B cell (primary cell): ENCODE results near the gene ZNF618. TPM values are rescaled to one million over a fixed set of nuclear protein-coding genes. Genes with fewer than 3 reads are reported as not detected.
A peak's percentile ranks its signal among the peaks of the same experiment; 100 is the strongest.

ENCODE experiments used
- ATAC-seq: fragments of 200-7000 bp; cut with Tn5 transposase; one replicate; pipeline ENCODE4 v1.10.0; 2021; ENCODE audit warnings: low read depth, mild to moderate bottlenecking, moderate number of reproducible peaks, moderate library complexity
- CTCF ChIA-PET: fragments of 350-600 bp; sonication (Branson Sonifier 250); formaldehyde crosslinking; loops from one replicate; lab custom pipeline; 2021; ENCODE audit warnings: antibody characterized with exemption, inconsistent platforms; lab: Charles Lee
- POLR2A ChIA-PET: fragments of 350-600 bp; sonication (Branson Sonifier 250); formaldehyde crosslinking; loops from one replicate; lab custom pipeline; 2021; ENCODE audit warnings: antibody characterized with exemption; lab: Charles Lee
- DNase-seq: peaks from one replicate; pipeline ENCODE4 v3.0.0; 2013
- H2AFZ ChIP-seq: 2 replicates; pipeline ENCODE4 v1.6.1; 2012; ENCODE audit warnings: mild to moderate bottlenecking, low read depth, low read length; ENCODE audit not compliant: insufficient read depth, poor library complexity, severe bottlenecking
- H3K27ac ChIP-seq, 2 donors: 1 replicate in 1 of 2; 2 replicates in 1 of 2; pipeline ENCODE4 v1.5.1; 2012 to 2013; ENCODE audit warnings: low read length in 2 of 2, mild to moderate bottlenecking in 2 of 2, moderate library complexity in 1 of 2
- H3K27me3 ChIP-seq, 4 experiments: fragments of 200-600 bp in 1 of 4; sonication (generic) in 1 of 4; replicated peaks in 1 of 4; 1 replicate in 2 of 4; 2 replicates in 2 of 4; pipeline versions ENCODE4 v1.6.1 to v1.7.0; 2013 to 2016; ENCODE audit warnings: low read length in 3 of 4, mild to moderate bottlenecking in 2 of 4, mixed read lengths in 1 of 4, moderate library complexity in 1 of 4; ENCODE audit not compliant: insufficient read depth in 4 of 4, control insufficient read depth in 3 of 4; ENCODE audit errors: control extremely low read depth in 1 of 4
- H3K36me3 ChIP-seq, 2 experiments: replicated peaks in 1 of 2; 1 replicate in 1 of 2; 2 replicates in 1 of 2; pipeline versions ENCODE4 v1.6.1 to v1.7.1; 2013; ENCODE audit warnings: low read length in 1 of 2; ENCODE audit not compliant: insufficient read depth in 2 of 2, control insufficient read depth in 1 of 2; ENCODE audit errors: control extremely low read depth in 1 of 2, extremely low read depth in 1 of 2
- H3K4me1 ChIP-seq, 2 donors: fragments of 200-600 bp in 1 of 2; sonication (generic) in 1 of 2; 1 replicate in 1 of 2; 2 replicates in 1 of 2; pipeline versions ENCODE4 v1.5.1 to v1.6.1; 2013 to 2017; ENCODE audit warnings: low read length in 2 of 2; ENCODE audit not compliant: control insufficient read depth in 2 of 2, insufficient read depth in 2 of 2
- H3K4me2 ChIP-seq: replicated peaks from 2 replicates; pipeline ENCODE3; 2012; ENCODE audit warnings: mild to moderate bottlenecking, low read depth, low read length; ENCODE audit not compliant: poor library complexity, severe bottlenecking
- H3K4me3 ChIP-seq, 5 experiments: fragments of 200-600 bp in 1 of 5; sonication (generic) in 1 of 5; 1 replicate in 3 of 5; 2 replicates in 2 of 5; pipeline versions ENCODE4 v1.5.1 to v1.7.0; 2011 to 2016; ENCODE audit warnings: low read length in 4 of 5, mild to moderate bottlenecking in 4 of 5, low read depth in 2 of 5, control low read depth in 1 of 5, moderate library complexity in 1 of 5; ENCODE audit not compliant: insufficient read depth in 1 of 5; ENCODE audit errors: control extremely low read depth in 1 of 5, extremely low read depth in 1 of 5
- H3K79me2 ChIP-seq: fragments of 200-600 bp; sonication (generic); one replicate; pipeline ENCODE4 v1.6.0; 2016; ENCODE audit warnings: low read length; ENCODE audit not compliant: control insufficient read depth, insufficient read depth
- H3K9ac ChIP-seq: fragments of 200-600 bp; sonication (generic); 2 replicates; pipeline ENCODE4 v1.6.1; 2017; ENCODE audit warnings: mild to moderate bottlenecking, low read length, moderate library complexity
- H3K9me3 ChIP-seq, 3 donors: one replicate each; pipeline versions ENCODE4 v1.6.1 to v1.7.1; 2013; ENCODE audit warnings: low read length in 2 of 3; ENCODE audit not compliant: control insufficient read depth in 2 of 3, insufficient read depth in 1 of 3; ENCODE audit errors: control extremely low read depth in 1 of 3
- H4K20me1 ChIP-seq: 2 replicates; pipeline ENCODE4 v1.6.0; 2012; ENCODE audit warnings: mild to moderate bottlenecking, low read length; ENCODE audit not compliant: insufficient read depth, control insufficient read depth, poor library complexity, severe bottlenecking
- H3K27ac Mint-ChIP-seq: one replicate; pipeline ENCODE4 v1.8.0; 2021; ENCODE audit warnings: mixed read lengths
- H3K27me3 Mint-ChIP-seq: one replicate; pipeline ENCODE4 v1.8.0; 2021; ENCODE audit warnings: mixed read lengths
- H3K4me1 Mint-ChIP-seq: one replicate; pipeline ENCODE4 v1.8.0; 2021; ENCODE audit warnings: mixed read lengths
- H3K4me3 Mint-ChIP-seq: one replicate; pipeline ENCODE4 v1.8.0; 2021; ENCODE audit warnings: mixed read lengths
- H3K9me3 Mint-ChIP-seq: one replicate; pipeline ENCODE4 v1.8.0; 2022; ENCODE audit warnings: mixed read lengths; ENCODE audit not compliant: insufficient read depth
- CTCF ChIP-seq: fragments of 200-600 bp; IDR thresholded peaks from one replicate; pipeline ENCODE4 v1.8.0; 2022; ENCODE audit warnings: antibody characterized with exemption, mild to moderate bottlenecking
- EZH2 ChIP-seq: IDR thresholded peaks from 2 replicates; pipeline ENCODE4 v1.6.1; 2012; ENCODE audit warnings: borderline replicate concordance, low read depth, mild to moderate bottlenecking, moderate library complexity, low read length; ENCODE audit not compliant: insufficient read depth, poor library complexity, severe bottlenecking
- WGBS: methylation state at CpG from one replicate; pipeline ENCODE4 v1.1.5; 2013; ENCODE audit warnings: missing lambda C conversion rate; ENCODE audit not compliant: insufficient coverage; 5-methylcytosine and 5-hydroxymethylcytosine counted together
- intact Hi-C: fragments of 100-400 bp; cut with micrococcal nuclease; formaldehyde crosslinking; loops from one replicate; pipeline ENCODE4 v1.10.0; 2022
- polyA plus RNA-seq: library from polyadenylated mRNA; depleted of rRNA; stranded (reverse); fragments of >200 nt; gene quantifications from 2 replicates; pipeline ENCODE4 v1.2.3, GENCODE V29; 2012
- total RNA-seq, 2 donors: library from RNA; stranded (reverse); fragments of 120-200 nt in 1 of 2; gene quantifications; 1 replicate in 1 of 2; 2 replicates in 1 of 2; pipeline versions ENCODE4 v1.2.3 to v1.2.4, GENCODE V29; 2013 to 2022

The ZNF618 gene
- total and polyA plus RNA-seq, 2 donors (not counting 1 experiment from before 2014, with no cell fraction given), result 1.4 to 2.5 TPM

DNA sequence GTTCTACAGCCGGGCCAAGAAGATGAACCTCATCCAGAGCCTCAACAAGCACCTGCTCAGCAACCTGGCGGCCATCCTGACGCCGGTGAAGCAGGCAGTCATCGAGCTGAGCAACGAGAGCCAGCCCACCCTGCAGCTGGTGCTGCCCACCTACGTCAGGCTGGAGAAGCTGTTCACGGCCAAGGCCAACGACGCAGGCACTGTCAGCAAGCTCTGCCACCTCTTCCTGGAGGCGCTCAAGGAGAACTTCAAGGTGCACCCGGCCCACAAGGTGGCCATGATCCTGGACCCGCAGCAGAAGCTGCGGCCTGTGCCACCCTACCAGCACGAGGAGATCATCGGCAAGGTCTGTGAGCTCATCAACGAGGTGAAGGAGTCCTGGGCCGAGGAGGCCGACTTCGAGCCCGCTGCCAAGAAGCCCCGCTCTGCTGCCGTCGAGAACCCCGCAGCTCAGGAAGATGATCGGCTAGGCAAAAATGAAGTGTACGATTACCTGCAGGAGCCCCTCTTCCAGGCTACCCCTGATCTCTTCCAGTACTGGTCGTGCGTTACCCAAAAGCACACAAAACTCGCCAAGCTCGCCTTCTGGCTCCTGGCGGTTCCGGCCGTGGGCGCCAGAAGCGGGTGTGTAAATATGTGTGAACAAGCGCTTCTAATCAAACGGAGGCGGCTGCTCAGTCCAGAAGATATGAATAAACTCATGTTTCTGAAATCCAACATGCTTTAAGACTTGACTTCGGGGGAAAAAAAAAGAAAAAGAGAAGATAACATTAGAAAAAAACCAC is 173.5 kb downstream of the ZNF618 start:
- peaks cover 4% of the 10 kb centered on the region for H3K27me3 Mint-ChIP-seq
- peak overlapping the region; percentile 15 for H3K27ac Mint-ChIP-seq
- ChIA-PET POLR2A (no interaction called here), CTCF (no interaction called here)
- Histone ChIP-seq H3K9me3 (peaks cover 0 to 8% (median 0%) of the 10 kb centered on the region in 3 donors), H4K20me1 (no peaks in the 10 kb centered on the region), H3K79me2 (no peaks in the 10 kb centered on the region), H3K9ac (no peak overlapping the region), H3K36me3 (no peaks in the 10 kb centered on the region), H3K27ac (no peak overlapping the region), H3K4me3 (no peak overlapping the region), H2AFZ (no peak overlapping the region), H3K27me3 (no peaks in the 10 kb centered on the region), H3K4me1 (no peaks in the 10 kb centered on the region), H3K4me2 (no peak overlapping the region)
- H3K4me1 Mint-ChIP-seq, result no peaks in the 10 kb centered on the region
- TF ChIP-seq CTCF, result no peak
- no peak for TF ChIP-seq EZH2
- 95% methylated on average over 35 of the region's 40 CpGs for WGBS
- H3K4me3 Mint-ChIP-seq, result no peak overlapping the region
- ATAC-seq, result no peak
- H3K9me3 Mint-ChIP-seq, result no peaks in the 10 kb centered on the region
- no peak for DNase-seq
- intact Hi-C loops, result no loop called here

GRCh38 chr9:114050226-114050568 is 174.1 kb downstream of the ZNF618 start:
- ChIA-PET POLR2A (no interaction called here), CTCF (no interaction called here)
- no peak overlapping the region for H3K27ac Mint-ChIP-seq
- peaks cover 4% of the 10 kb centered on the region for H3K27me3 Mint-ChIP-seq
- Histone ChIP-seq H3K79me2 (no peaks in the 10 kb centered on the region), H3K27me3 (no peaks in the 10 kb centered on the region), H3K4me3 (no peak overlapping the region), H3K36me3 (no peaks in the 10 kb centered on the region), H3K9me3 (peaks cover 0 to 8% (median 0%) of the 10 kb centered on the region in 3 donors), H2AFZ (no peak overlapping the region), H3K4me2 (no peak overlapping the region), H3K4me1 (no peaks in the 10 kb centered on the region), H3K27ac (no peak overlapping the region), H3K9ac (no peak overlapping the region), H4K20me1 (no peaks in the 10 kb centered on the region)
- intact Hi-C loops, result no loop called here
- no peak overlapping the region for H3K4me3 Mint-ChIP-seq
- H3K9me3 Mint-ChIP-seq, result no peaks in the 10 kb centered on the region
- no peak for ATAC-seq
- DNase-seq, result no peak
- WGBS, result no CpG with 5 or more reads among the region's 11 CpGs
- TF ChIP-seq EZH2 (no peak), CTCF (no peak)
- no peaks in the 10 kb centered on the region for H3K4me1 Mint-ChIP-seq
